NCI-H187 (cell line): Measurements from ENCODE around the gene AIP.

ENCODE experiments used
- DNase-seq, 2 experiments: peaks; one replicate each; lab custom pipeline; 2025; lab: John Stamatoyannopoulos, UW

AIP gene

DNA sequence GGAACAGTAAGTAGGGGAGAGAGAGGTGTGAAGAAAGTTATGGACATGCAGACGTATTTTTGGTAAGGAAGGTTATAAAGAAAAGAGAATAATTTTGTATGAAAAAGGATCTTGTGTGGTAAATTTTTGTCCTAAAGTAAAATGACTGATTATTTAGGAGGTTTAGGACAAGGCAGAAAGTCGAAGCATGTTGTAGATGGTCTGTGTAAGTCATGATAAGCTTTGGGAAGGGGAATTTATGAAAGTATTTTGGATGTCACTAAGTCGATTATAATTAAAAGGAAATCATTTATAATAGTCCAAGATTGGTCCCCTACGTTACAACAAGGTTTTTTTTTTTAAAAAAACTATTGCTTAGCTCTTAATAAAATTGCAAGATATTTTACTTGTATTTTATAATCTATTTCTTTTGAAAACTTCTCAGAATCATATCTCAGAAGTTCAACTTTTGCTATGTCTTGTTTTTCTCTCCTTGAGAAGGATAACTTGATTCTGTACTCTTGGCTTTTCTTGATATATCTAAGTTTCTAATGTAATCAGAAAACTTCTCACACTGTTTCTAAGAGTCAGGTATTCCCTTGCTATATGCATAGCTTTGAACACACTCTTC lies 51.3 kb downstream of the AIP start:
- DNase-seq, result no peak

- DNase-seq, result no peak
Measured at GRCh38 chr11:67535561-67535960, 52.7 kb downstream of the AIP start.

- DNase-seq, result no peak
Measured at GRCh38 chr11:67538306-67538705, 55.5 kb downstream of the AIP start.

GRCh38 chr11:67538823-67539505 lies 56.1 kb downstream of the AIP start:
- no peak for DNase-seq

GRCh38 chr11:67539550-67539949 lies 56.7 kb downstream of the AIP start:
- DNase-seq, result no peak
